Measurements from ENCODE around the gene GRM8. TPM values are rescaled to one million over a fixed set of nuclear protein-coding genes. Genes with fewer than 3 reads are reported as not detected.

The GRM8 gene
- total RNA-seq, 8 experiments from 2014 or later, result 0.35 to 4.8 (median 2.7) TPM; not detected in 1

GRCh38 chr7:127035203-127035849 lies 217.4 kb downstream of the GRM8 start:
- Histone ChIP-seq H3K27ac (no peak overlapping the region), H3K4me3 (no peak overlapping the region), H3K4me1 (replicated peaks in 1 of 2) (no peaks in the 10 kb centered on the region)
- in situ Hi-C loops (cut with MboI; ENCODE audit: low pct_unique_long_range_greater_than_20kb in 2 of 9, low sequenced_read_pairs in 9 of 9, unreplicated experiment in 9 of 9), result no loop called here
- no peak for ATAC-seq (replicated peaks in 6 of 8)
- 10 to 100% (median 80%) methylated on average over 1 to 6 of the region's 6 CpGs for WGBS, 10 experiments

- no peak for ATAC-seq (replicated peaks in 6 of 8)
- Histone ChIP-seq H3K4me3 (no peak overlapping the region), H3K27ac (no peak overlapping the region), H3K4me1 (replicated peaks in 1 of 2) (no peaks in the 10 kb centered on the region)
- in situ Hi-C loops (cut with MboI; ENCODE audit: low pct_unique_long_range_greater_than_20kb in 2 of 9, low sequenced_read_pairs in 9 of 9, unreplicated experiment in 9 of 9), result no loop called here
Measured at GRCh38 chr7:127034186-127034806, 218.4 kb downstream of the GRM8 start.

- Histone ChIP-seq H3K4me1 (replicated peaks in 1 of 2) (no peaks in the 10 kb centered on the region), H3K4me3 (no peak overlapping the region), H3K27ac (no peak overlapping the region)
- WGBS, 10 experiments, result 11 to 100% (median 82%) methylated on average over 1 to 2 of the region's 2 CpGs; no CpG with 5 or more reads in 4 of the 10 experiments
- in situ Hi-C loops (cut with MboI; ENCODE audit: low pct_unique_long_range_greater_than_20kb in 2 of 9, low sequenced_read_pairs in 9 of 9, unreplicated experiment in 9 of 9), result no loop called here
- ATAC-seq (replicated peaks in 6 of 8), result no peak
Measured at GRCh38 chr7:127029823-127030222, 222.9 kb downstream of the GRM8 start.

DNA sequence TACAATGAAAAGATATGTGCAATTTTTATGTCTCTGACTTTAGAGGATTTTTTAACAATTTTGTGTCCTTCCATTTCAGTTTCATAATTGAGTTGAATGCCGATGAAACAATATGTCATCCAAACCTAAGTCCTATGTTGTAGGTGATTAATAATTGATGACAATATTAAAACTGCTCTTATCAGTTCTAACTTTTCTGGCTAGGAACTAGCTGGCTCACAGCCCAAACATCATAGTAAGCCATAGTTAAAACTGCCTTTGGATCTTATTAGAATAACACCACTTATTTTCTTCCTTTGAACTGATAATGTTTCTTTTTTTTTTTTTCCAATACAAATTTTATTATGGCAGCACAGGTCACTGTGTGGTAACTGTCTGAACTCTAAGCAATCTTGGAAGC lies 230.9 kb downstream of the GRM8 start:
- H3K4me3 ChIP-seq, result no peak overlapping the region
- 33 to 100% (median 100%) methylated on average over 1 of the region's 1 CpG; no CpG with 5 or more reads in 2 of the 10 experiments for WGBS, 10 experiments
- in situ Hi-C loops (cut with MboI; ENCODE audit: low pct_unique_long_range_greater_than_20kb in 2 of 9, low sequenced_read_pairs in 9 of 9, unreplicated experiment in 9 of 9), result no loop called here
- no peak overlapping the region for H3K27ac ChIP-seq
- ATAC-seq (replicated peaks in 6 of 8), result no peak
- H3K4me1 ChIP-seq (replicated peaks in 1 of 2), result peaks cover 0 to 3% of the 10 kb centered on the region in 2 donors

DNA sequence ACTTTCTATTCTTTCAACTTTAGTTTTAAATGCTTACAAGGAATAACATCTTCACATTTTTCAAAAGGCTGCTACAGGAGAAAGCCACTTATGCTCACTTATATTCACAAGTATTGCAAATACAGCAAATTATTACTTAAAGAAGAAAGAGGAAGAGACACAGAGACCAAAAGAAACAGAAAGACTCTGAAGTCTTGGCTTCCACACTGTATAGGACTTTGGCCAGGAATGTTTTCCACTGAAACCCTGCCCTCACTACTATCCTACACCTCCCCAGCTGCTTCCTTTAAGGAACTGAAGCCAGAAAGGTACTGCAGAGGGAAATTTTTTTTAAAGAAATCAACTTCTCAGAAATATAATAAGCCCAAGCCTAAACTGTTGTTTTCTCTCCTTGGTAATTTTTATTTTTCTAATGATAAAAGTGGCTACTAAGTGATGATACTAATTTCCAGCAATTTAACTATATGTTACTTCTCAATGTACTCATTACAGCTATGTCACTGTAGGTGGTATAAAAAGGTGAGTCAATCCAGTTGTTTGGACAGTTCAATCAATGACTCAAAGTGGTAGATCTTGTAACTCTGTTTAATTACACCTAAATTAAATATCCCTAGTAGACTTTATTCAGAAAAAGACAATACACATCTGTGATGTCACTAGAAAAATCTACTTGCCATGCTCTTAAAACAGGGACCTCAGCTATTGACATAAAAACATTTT lies 231.6 kb downstream of the GRM8 start:
- ATAC-seq (replicated peaks in 6 of 8), result no peak
- in situ Hi-C loops (cut with MboI; ENCODE audit: low pct_unique_long_range_greater_than_20kb in 2 of 9, low sequenced_read_pairs in 9 of 9, unreplicated experiment in 9 of 9), result no loop called here
- H3K27ac ChIP-seq, result no peak overlapping the region
- no peak overlapping the region for H3K4me3 ChIP-seq
- peaks cover 0 to 3% of the 10 kb centered on the region in 2 donors for H3K4me1 ChIP-seq (replicated peaks in 1 of 2)

GRCh38 chr7:127018889-127019288 lies 233.9 kb downstream of the GRM8 start:
- Histone ChIP-seq H3K27ac (no peak overlapping the region), H3K4me1 (replicated peaks in 1 of 2) (no peaks in the 10 kb centered on the region), H3K4me3 (no peak overlapping the region)
- ATAC-seq (replicated peaks in 6 of 8), result no peak
- 0 to 100% (median 73%) methylated on average over 1 to 2 of the region's 2 CpGs for WGBS, 10 experiments
- in situ Hi-C loops (cut with MboI; ENCODE audit: low pct_unique_long_range_greater_than_20kb in 2 of 9, low sequenced_read_pairs in 9 of 9, unreplicated experiment in 9 of 9), result no loop called here

DNA sequence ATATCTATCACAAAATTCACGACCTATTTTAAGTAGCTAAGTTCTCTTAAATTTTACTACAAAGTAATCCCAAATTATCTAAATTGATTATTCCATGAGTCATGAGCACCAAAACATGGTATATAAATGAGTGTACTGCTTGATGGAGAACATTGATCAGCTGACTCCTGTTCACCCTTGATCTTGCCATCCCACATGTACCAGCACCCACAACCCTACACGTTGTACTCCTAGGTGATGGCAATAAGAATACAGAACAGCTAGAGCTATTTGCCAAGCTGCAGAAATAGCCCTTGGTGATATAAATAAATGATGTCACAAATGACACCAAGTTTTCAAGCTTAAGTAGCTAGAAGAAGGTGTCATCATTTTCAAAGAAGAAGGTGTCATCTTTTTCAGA lies 235.5 kb downstream of the GRM8 start:
- in situ Hi-C loops (cut with MboI; ENCODE audit: low pct_unique_long_range_greater_than_20kb in 2 of 9, low sequenced_read_pairs in 9 of 9, unreplicated experiment in 9 of 9), result no loop called here
- 0 to 92% (median 75%) methylated on average over 1 to 2 of the region's 2 CpGs; no CpG with 5 or more reads in 1 of the 10 experiments for WGBS, 10 experiments
- Histone ChIP-seq H3K27ac (no peak overlapping the region), H3K4me1 (replicated peaks in 1 of 2) (no peaks in the 10 kb centered on the region), H3K4me3 (no peak overlapping the region)
- ATAC-seq (replicated peaks in 6 of 8), result no peak

DNA sequence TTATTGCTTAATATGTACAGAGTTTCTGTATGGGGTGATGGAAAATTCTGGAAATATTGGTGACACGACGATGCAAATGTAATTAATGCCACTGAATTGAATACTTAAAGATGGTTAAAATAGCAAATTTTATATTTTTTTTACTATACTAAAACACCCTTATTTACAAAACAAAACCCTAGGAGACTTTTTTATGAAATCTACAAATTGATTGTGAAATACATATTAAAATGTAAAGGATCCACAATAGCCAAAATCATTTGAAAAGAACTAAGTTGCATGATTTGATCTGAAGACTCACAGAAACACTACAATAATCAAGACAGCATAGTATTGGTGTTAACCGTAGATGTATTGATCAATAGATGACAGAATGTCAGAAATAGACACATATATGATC lies 252.0 kb downstream of the GRM8 start:
- in situ Hi-C loops (cut with MboI; ENCODE audit: low pct_unique_long_range_greater_than_20kb in 2 of 9, low sequenced_read_pairs in 9 of 9, unreplicated experiment in 9 of 9), result no loop called here
- no peak overlapping the region for H3K4me3 ChIP-seq
- H3K27ac ChIP-seq, result no peak overlapping the region
- ATAC-seq (replicated peaks in 6 of 8), result no peak
- WGBS, 10 experiments, result 0 to 95% (median 81%) methylated on average over 2 to 3 of the region's 3 CpGs; no CpG with 5 or more reads in 1 of the 10 experiments
- H3K4me1 ChIP-seq (replicated peaks in 1 of 2), result no peaks in the 10 kb centered on the region

DNA sequence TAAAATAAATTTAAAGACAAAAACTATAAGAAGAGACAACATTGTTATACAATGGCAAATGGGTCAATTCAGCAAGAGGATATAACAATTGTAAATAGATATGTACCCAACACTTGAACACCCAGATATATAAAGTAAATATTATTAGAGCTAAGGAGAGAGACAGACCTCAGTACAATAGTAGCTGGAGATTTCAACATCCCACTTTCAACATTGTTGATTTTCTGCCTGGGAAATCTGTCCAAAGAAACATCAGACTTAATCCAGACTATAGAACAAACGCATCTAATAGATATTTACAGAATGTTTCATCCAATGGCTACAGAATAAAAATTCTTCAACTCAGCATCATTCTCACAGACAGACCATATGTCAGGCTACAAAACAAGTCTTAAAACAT lies 256.1 kb downstream of the GRM8 start:
- Histone ChIP-seq H3K4me1 (replicated peaks in 1 of 2) (no peaks in the 10 kb centered on the region), H3K4me3 (no peak overlapping the region), H3K27ac (no peak overlapping the region)
- ATAC-seq (replicated peaks in 6 of 8), result no peak
- in situ Hi-C loops (cut with MboI; ENCODE audit: low pct_unique_long_range_greater_than_20kb in 2 of 9, low sequenced_read_pairs in 9 of 9, unreplicated experiment in 9 of 9), result no loop called here
- 0 to 90% (median 64%) methylated on average over 1 of the region's 1 CpG; no CpG with 5 or more reads in 5 of the 10 experiments for WGBS, 10 experiments

DNA sequence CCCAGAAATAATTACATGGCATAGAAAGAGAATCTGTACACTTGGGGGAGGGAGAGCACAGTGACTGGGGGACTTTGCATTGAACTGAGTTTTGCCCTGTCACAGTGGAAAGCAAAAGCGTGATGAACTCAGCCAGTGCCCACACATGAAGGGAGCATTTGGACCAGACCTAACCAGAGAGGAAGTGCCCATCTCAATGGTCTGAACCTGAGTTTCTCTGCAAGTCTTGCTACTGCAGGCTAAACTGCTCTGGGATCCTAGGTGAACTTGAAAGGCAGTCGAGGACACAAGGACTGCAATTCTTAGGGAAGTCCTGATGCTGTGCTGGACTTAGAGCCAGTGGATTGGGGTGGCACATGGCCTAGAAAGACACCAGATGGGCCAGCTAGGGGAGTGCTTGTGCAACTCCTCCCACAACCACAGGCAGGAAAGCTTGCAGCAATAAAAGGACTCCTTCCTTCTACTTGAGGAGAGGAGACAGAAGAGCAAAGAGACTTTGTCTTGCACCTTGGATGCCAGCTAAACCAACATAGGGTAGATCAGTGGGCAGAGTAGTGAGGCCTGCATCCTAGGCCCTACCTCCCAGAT lies 259.0 kb downstream of the GRM8 start:
- Histone ChIP-seq H3K4me1 (replicated peaks in 1 of 2) (no peaks in the 10 kb centered on the region), H3K27ac (no peak overlapping the region), H3K4me3 (no peak overlapping the region)
- in situ Hi-C loops (cut with MboI; ENCODE audit: low pct_unique_long_range_greater_than_20kb in 2 of 9, low sequenced_read_pairs in 9 of 9, unreplicated experiment in 9 of 9), result no loop called here
- ATAC-seq (replicated peaks in 6 of 8), result no peak
- 30 to 100% (median 60%) methylated on average over 1 to 2 of the region's 2 CpGs; no CpG with 5 or more reads in 7 of the 10 experiments for WGBS, 10 experiments

DNA sequence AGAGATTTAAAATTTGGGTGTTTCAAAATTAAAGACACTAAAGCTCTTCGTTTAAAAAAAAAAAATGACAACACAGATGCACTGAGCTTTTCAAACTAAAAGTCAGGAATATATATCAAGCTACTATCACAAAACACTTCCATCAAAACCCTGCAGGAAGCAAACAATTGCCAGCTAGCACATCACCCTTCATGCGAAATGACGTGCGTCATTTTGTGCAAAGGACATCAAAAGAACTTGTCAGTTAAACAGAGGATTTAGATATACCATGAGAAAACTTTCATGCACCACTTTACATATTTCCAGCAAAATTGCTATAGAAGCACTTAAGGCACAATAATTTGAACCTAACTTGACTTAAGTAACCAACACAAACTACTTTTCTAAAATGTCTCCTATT lies 264.7 kb downstream of the GRM8 start:
- no peaks in the 10 kb centered on the region for H3K4me1 ChIP-seq (replicated peaks in 1 of 2)
- H3K4me3 ChIP-seq, result no peak overlapping the region
- no peak overlapping the region for H3K27ac ChIP-seq
- ATAC-seq (replicated peaks in 6 of 8), result no peak
- 0 to 94% (median 79%) methylated on average over 1 to 4 of the region's 4 CpGs; no CpG with 5 or more reads in 3 of the 10 experiments for whole genome bisulfite sequencing, 10 experiments
- in situ Hi-C loops (cut with MboI; ENCODE audit: low pct_unique_long_range_greater_than_20kb in 2 of 9, low sequenced_read_pairs in 9 of 9, unreplicated experiment in 9 of 9), result no loop called here

DNA sequence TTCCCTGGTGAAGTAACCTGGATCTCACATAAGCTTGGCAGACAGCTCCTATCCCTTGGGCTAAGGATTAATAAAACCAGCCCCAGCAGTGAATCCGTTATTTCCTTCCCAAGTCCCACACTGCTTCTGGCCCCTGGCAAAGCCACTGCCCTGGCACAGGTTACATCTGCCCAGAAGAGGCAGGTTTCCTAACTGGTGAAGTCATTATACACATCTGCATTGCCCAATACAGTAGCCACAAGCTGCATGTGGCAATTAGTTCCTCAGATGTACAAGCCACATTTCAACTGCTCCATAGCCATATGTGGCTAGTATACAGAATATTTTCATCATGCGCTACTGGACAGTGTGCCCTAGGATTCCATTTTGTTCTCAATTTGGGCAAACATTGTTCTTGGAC lies 273.0 kb downstream of the GRM8 start:
- Histone ChIP-seq H3K4me1 (replicated peaks in 1 of 2) (no peaks in the 10 kb centered on the region), H3K27ac (no peak overlapping the region), H3K4me3 (no peak overlapping the region)
- in situ Hi-C loops (cut with MboI; ENCODE audit: low pct_unique_long_range_greater_than_20kb in 2 of 9, low sequenced_read_pairs in 9 of 9, unreplicated experiment in 9 of 9), result no loop called here
- WGBS, 10 experiments, result 6 to 100% (median 88%) methylated on average over 1 to 2 of the region's 2 CpGs; no CpG with 5 or more reads in 2 of the 10 experiments
- peak in 1 of 8 experiments; percentile 14 for ATAC-seq (replicated peaks in 6 of 8)

GRCh38 chr7:126978865-126979264 lies 273.9 kb downstream of the GRM8 start:
- Histone ChIP-seq H3K4me1 (replicated peaks in 1 of 2) (no peaks in the 10 kb centered on the region), H3K27ac (no peak overlapping the region), H3K4me3 (no peak overlapping the region)
- 0 to 100% (median 58%) methylated on average over 1 to 3 of the region's 3 CpGs for WGBS, 10 experiments
- in situ Hi-C loops (cut with MboI; ENCODE audit: low pct_unique_long_range_greater_than_20kb in 2 of 9, low sequenced_read_pairs in 9 of 9, unreplicated experiment in 9 of 9), result no loop called here
- peak in 3 of 8 experiments; percentile 96 to 97 (median 96) for ATAC-seq (replicated peaks in 6 of 8)

Measured in motor neuron (in vitro differentiated cells).